Measurements from ENCODE around the gene HDAC1. TPM values are rescaled to one million over a fixed set of nuclear protein-coding genes. Genes with fewer than 3 reads are reported as not detected.

HDAC1 gene
- total and polyA plus RNA-seq, 2 of the 13 experiments (the other 11 are each of a cell fraction or from before 2014, with no cell fraction given) = 93.5 to 189 TPM

DNA sequence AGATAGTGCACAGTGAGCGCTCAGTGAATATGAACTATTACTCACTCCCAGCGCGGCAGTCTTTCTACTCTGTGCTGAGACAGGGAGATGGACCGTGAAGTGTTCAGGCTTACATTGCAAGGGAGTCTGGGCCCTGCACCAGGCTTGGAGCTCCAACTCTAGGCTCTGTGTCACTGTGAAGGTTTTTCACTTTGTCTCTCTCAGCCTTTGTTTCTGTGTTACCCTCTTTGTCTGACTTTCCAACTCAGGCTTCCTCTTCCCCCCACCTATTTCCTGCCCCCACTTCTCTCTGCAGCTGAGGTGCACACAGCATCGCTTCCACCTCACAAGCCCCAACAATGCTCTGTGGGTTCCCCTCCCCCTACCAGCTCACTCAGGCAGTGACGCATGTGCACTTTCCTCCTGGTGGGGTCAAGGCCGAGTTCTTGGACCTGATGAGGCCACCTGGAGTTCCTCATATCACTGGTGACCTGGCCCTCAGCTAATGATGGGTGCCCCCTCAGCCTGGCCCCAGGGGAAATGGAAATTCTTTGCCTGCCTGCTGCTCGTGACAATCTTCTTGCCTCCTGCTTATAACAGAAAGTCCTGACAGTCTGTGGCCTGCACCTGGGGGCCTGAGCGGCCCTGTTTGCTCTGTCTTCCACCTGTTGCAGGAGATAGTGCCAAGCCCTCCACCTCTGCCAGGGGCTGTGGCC is 41.9 kb upstream of the HDAC1 start (continued):
- TF ChIP-seq FOXP1 (IDR thresholded peaks at IDR 0.05) (no peak), FOXP1 (CRISPR knock-in tag; IDR thresholded peaks at IDR 0.05) (peak; percentile 72), ZNF414 (CRISPR knock-in tag; IDR thresholded peaks at IDR 0.05) (peak; percentile 81; the same call in 1 of the 2 replicates), ONECUT2 (CRISPR knock-in tag; IDR thresholded peaks at IDR 0.05) (no peak), TBL1XR1 (IDR thresholded peaks at IDR 0.05; ENCODE audit: borderline replicate concordance, low read length, partially characterized antibody) (peak; percentile 78), MEIS2 (CRISPR knock-in tag; IDR thresholded peaks at IDR 0.05) (no peak), SALL1 (CRISPR knock-in tag; IDR thresholded peaks at IDR 0.05) (peak; percentile 97), CHD2 (IDR thresholded peaks at IDR 0.05; ENCODE audit: low read depth, low read length) (peak; percentile 72; the same call in 1 of the 2 replicates), SIN3A (IDR thresholded peaks at IDR 0.05; ENCODE audit: borderline replicate concordance, low read depth, low read length) (no peak), GMEB2 (CRISPR knock-in tag; IDR thresholded peaks at IDR 0.05; ENCODE audit: low read depth) (no peak), CREM (IDR thresholded peaks at IDR 0.05) (peak; percentile 83), CREM (CRISPR knock-in tag; IDR thresholded peaks at IDR 0.05) (no peak), ZBTB43 (CRISPR knock-in tag; conservative IDR thresholded peaks at IDR 0.05) (peak; percentile 83; the same call in 1 of the 2 replicates)
- TF ChIP-seq, protein P1, sequence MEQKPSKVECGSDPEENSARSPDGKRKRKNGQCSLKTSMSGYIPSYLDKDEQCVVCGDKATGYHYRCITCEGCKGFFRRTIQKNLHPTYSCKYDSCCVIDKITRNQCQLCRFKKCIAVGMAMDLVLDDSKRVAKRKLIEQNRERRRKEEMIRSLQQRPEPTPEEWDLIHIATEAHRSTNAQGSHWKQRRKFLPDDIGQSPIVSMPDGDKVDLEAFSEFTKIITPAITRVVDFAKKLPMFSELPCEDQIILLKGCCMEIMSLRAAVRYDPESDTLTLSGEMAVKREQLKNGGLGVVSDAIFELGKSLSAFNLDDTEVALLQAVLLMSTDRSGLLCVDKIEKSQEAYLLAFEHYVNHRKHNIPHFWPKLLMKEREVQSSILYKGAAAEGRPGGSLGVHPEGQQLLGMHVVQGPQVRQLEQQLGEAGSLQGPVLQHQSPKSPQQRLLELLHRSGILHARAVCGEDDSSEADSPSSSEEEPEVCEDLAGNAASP (CRISPR knock-in tag; IDR thresholded peaks at IDR 0.05; ENCODE audit: borderline replicate concordance) = peak; percentile 95
- TF ChIP-seq, protein P2, sequence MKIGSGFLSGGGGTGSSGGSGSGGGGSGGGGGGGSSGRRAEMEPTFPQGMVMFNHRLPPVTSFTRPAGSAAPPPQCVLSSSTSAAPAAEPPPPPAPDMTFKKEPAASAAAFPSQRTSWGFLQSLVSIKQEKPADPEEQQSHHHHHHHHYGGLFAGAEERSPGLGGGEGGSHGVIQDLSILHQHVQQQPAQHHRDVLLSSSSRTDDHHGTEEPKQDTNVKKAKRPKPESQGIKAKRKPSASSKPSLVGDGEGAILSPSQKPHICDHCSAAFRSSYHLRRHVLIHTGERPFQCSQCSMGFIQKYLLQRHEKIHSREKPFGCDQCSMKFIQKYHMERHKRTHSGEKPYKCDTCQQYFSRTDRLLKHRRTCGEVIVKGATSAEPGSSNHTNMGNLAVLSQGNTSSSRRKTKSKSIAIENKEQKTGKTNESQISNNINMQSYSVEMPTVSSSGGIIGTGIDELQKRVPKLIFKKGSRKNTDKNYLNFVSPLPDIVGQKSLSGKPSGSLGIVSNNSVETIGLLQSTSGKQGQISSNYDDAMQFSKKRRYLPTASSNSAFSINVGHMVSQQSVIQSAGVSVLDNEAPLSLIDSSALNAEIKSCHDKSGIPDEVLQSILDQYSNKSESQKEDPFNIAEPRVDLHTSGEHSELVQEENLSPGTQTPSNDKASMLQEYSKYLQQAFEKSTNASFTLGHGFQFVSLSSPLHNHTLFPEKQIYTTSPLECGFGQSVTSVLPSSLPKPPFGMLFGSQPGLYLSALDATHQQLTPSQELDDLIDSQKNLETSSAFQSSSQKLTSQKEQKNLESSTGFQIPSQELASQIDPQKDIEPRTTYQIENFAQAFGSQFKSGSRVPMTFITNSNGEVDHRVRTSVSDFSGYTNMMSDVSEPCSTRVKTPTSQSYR (CRISPR knock-in tag; IDR thresholded peaks at IDR 0.05; ENCODE audit: borderline replicate concordance) = peak; percentile 99
- TF ChIP-seq, protein P3, sequence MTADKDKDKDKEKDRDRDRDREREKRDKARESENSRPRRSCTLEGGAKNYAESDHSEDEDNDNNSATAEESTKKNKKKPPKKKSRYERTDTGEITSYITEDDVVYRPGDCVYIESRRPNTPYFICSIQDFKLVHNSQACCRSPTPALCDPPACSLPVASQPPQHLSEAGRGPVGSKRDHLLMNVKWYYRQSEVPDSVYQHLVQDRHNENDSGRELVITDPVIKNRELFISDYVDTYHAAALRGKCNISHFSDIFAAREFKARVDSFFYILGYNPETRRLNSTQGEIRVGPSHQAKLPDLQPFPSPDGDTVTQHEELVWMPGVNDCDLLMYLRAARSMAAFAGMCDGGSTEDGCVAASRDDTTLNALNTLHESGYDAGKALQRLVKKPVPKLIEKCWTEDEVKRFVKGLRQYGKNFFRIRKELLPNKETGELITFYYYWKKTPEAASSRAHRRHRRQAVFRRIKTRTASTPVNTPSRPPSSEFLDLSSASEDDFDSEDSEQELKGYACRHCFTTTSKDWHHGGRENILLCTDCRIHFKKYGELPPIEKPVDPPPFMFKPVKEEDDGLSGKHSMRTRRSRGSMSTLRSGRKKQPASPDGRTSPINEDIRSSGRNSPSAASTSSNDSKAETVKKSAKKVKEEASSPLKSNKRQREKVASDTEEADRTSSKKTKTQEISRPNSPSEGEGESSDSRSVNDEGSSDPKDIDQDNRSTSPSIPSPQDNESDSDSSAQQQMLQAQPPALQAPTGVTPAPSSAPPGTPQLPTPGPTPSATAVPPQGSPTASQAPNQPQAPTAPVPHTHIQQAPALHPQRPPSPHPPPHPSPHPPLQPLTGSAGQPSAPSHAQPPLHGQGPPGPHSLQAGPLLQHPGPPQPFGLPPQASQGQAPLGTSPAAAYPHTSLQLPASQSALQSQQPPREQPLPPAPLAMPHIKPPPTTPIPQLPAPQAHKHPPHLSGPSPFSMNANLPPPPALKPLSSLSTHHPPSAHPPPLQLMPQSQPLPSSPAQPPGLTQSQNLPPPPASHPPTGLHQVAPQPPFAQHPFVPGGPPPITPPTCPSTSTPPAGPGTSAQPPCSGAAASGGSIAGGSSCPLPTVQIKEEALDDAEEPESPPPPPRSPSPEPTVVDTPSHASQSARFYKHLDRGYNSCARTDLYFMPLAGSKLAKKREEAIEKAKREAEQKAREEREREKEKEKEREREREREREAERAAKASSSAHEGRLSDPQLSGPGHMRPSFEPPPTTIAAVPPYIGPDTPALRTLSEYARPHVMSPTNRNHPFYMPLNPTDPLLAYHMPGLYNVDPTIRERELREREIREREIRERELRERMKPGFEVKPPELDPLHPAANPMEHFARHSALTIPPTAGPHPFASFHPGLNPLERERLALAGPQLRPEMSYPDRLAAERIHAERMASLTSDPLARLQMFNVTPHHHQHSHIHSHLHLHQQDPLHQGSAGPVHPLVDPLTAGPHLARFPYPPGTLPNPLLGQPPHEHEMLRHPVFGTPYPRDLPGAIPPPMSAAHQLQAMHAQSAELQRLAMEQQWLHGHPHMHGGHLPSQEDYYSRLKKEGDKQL (CRISPR knock-in tag; IDR thresholded peaks at IDR 0.05; ENCODE audit: low read depth) = peak; percentile 73; the same call in 1 of the 2 replicates

All from HepG2 (cell line).